Body of pancreas (tissue), 4 donors: Measurements from ENCODE around the gene MINDY3.

Experiments used
- POLR2A ChIP-seq, 3 donors: fragments of 450-650 bp; IDR thresholded peaks; one replicate each; pipeline ENCODE4 v1.6.1; 2016; ENCODE audit warnings: antibody characterized with exemption in 3 of 3, mild to moderate bottlenecking in 2 of 3
- TF ChIP-seq, protein P1 (sequence below), 7 experiments: fragments of 450-650 bp in 4 of 7; fragments of 200-600 bp in 3 of 7; sonication (generic) in 3 of 7; IDR thresholded peaks; one replicate each; pipeline ENCODE4 v1.5.1; 2016 to 2019; ENCODE audit warnings: antibody characterized with exemption in 7 of 7

DNA sequence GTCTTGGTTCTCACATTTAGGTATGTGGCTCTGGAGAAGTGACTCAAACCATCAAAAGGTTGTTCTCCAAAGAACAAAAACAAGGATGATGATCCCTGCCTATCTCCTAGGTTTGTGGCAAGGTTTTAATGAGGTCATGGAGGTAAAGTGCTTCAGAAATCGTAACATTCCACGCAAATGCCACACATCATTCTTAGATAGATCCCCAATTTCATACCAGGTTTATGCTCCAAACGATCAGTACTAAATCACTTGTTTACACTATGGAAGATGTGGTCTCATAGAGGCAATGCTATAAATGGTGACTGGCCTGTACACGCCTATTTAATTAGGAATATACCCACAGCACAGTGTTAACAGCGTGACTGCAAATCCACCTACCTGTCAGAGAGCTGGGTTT, 66.6 kb downstream of the MINDY3 start:
- TF ChIP-seq, protein P1, sequence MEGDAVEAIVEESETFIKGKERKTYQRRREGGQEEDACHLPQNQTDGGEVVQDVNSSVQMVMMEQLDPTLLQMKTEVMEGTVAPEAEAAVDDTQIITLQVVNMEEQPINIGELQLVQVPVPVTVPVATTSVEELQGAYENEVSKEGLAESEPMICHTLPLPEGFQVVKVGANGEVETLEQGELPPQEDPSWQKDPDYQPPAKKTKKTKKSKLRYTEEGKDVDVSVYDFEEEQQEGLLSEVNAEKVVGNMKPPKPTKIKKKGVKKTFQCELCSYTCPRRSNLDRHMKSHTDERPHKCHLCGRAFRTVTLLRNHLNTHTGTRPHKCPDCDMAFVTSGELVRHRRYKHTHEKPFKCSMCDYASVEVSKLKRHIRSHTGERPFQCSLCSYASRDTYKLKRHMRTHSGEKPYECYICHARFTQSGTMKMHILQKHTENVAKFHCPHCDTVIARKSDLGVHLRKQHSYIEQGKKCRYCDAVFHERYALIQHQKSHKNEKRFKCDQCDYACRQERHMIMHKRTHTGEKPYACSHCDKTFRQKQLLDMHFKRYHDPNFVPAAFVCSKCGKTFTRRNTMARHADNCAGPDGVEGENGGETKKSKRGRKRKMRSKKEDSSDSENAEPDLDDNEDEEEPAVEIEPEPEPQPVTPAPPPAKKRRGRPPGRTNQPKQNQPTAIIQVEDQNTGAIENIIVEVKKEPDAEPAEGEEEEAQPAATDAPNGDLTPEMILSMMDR (IDR thresholded peaks at IDR 0.05) = no peak
- no peak for TF ChIP-seq POLR2A (IDR thresholded peaks at IDR 0.05)
